HAP-1 (cell line): ENCODE data around the gene CAPN3.

Experiments
- DNase-seq, 2 experiments: peaks; one replicate each; pipeline ENCODE4 v3.0.0-alpha.2; 2016 to 2020; ENCODE audit warnings: low spot score in 2 of 2
- H3K27me3 ChIP-seq: fragments of 250-450 bp; sonication (Bioruptor Pico); 2 replicates; pipeline ENCODE4 v1.5.1; 2020; ENCODE audit warnings: low read depth, mild to moderate bottlenecking, moderate library complexity
- H3K36me3 ChIP-seq: fragments of 250-450 bp; sonication (Bioruptor Pico); replicated peaks from 2 replicates; pipeline ENCODE4 v1.5.1; 2020; ENCODE audit warnings: mild to moderate bottlenecking
- H3K4me1 ChIP-seq: fragments of 250-450 bp; sonication (Bioruptor Pico); 2 replicates; pipeline ENCODE4 v1.5.1; 2020; ENCODE audit warnings: mild to moderate bottlenecking
- H3K4me3 ChIP-seq: fragments of 250-450 bp; sonication (Bioruptor Pico); 2 replicates; pipeline ENCODE4 v1.5.1; 2020; ENCODE audit warnings: mild to moderate bottlenecking, moderate library complexity
- H3K9me3 ChIP-seq: fragments of 250-450 bp; sonication (Bioruptor Pico); 2 replicates; pipeline ENCODE4 v1.5.1; 2020; ENCODE audit warnings: mild to moderate bottlenecking, moderate library complexity
- in situ Hi-C: fragments of 300-500 bp; cut with MboI; formaldehyde crosslinking; loops from 3 replicates; pipeline ENCODE4 v1.14.3; 2020; ENCODE audit warnings: low sequenced_read_pairs, inconsistent platforms, mixed read lengths

Gene CAPN3

GRCh38 chr15:42343596-42344232 is 15.6 kb upstream of the CAPN3 start:
- H3K27me3 ChIP-seq, result no peaks in the 10 kb centered on the region
- no peak for DNase-seq
- H3K4me1 ChIP-seq, result no peaks in the 10 kb centered on the region
- H3K4me3 ChIP-seq, result no peak overlapping the region
- in situ Hi-C loops, result no loop called here
- no peaks in the 10 kb centered on the region for H3K36me3 ChIP-seq
- no peaks in the 10 kb centered on the region for H3K9me3 ChIP-seq

- DNase-seq, result no peak
- no peaks in the 10 kb centered on the region for H3K9me3 ChIP-seq
- in situ Hi-C loops, result no loop called here
- H3K36me3 ChIP-seq, result no peaks in the 10 kb centered on the region
- H3K4me1 ChIP-seq, result no peaks in the 10 kb centered on the region
- H3K27me3 ChIP-seq, result no peaks in the 10 kb centered on the region
- H3K4me3 ChIP-seq, result no peak overlapping the region
Observed at GRCh38 chr15:42344763-42345162, 14.5 kb upstream of the CAPN3 start.

GRCh38 chr15:42345504-42345903 is 13.8 kb upstream of the CAPN3 start:
- no peaks in the 10 kb centered on the region for H3K27me3 ChIP-seq
- no peak for DNase-seq
- in situ Hi-C loops, result no loop called here

GRCh38 chr15:42348083-42348482 is 11.2 kb upstream of the CAPN3 start:
- Histone ChIP-seq H3K36me3 (no peaks in the 10 kb centered on the region), H3K27me3 (no peaks in the 10 kb centered on the region), H3K4me3 (no peak overlapping the region), H3K9me3 (no peaks in the 10 kb centered on the region), H3K4me1 (no peaks in the 10 kb centered on the region)
- in situ Hi-C loops, result no loop called here
- no peak for DNase-seq

More at GRCh38 chr15:42345504-42345903, 13.8 kb upstream of the CAPN3 start:
- H3K9me3 ChIP-seq, result no peaks in the 10 kb centered on the region
- H3K4me3 ChIP-seq, result no peak overlapping the region
- H3K36me3 ChIP-seq, result no peaks in the 10 kb centered on the region
- H3K4me1 ChIP-seq, result no peaks in the 10 kb centered on the region

GRCh38 chr15:42349186-42349585 is 10.1 kb upstream of the CAPN3 start:
- no peak overlapping the region for H3K4me3 ChIP-seq
- no peaks in the 10 kb centered on the region for H3K9me3 ChIP-seq
- H3K27me3 ChIP-seq, result no peaks in the 10 kb centered on the region
- no peaks in the 10 kb centered on the region for H3K4me1 ChIP-seq
- H3K36me3 ChIP-seq, result no peaks in the 10 kb centered on the region
- in situ Hi-C loops, result no loop called here
- DNase-seq, result no peak

- H3K4me1 ChIP-seq, result no peaks in the 10 kb centered on the region
- no peaks in the 10 kb centered on the region for H3K36me3 ChIP-seq
- in situ Hi-C loops, result no loop called here
- no peak for DNase-seq
- H3K27me3 ChIP-seq, result no peaks in the 10 kb centered on the region
- H3K9me3 ChIP-seq, result no peaks in the 10 kb centered on the region
- H3K4me3 ChIP-seq, result no peak overlapping the region
Observed at GRCh38 chr15:42352401-42352800, 6.9 kb upstream of the CAPN3 start.

- H3K4me3 ChIP-seq, result no peak overlapping the region
- in situ Hi-C loops, result no loop called here
- no peaks in the 10 kb centered on the region for H3K4me1 ChIP-seq
- no peaks in the 10 kb centered on the region for H3K9me3 ChIP-seq
- DNase-seq, result no peak
- H3K27me3 ChIP-seq, result no peaks in the 10 kb centered on the region
- H3K36me3 ChIP-seq, result no peaks in the 10 kb centered on the region
Observed at GRCh38 chr15:42353061-42353460, 6.2 kb upstream of the CAPN3 start.

GRCh38 chr15:42354824-42355223 is 4.5 kb upstream of the CAPN3 start:
- in situ Hi-C loops, result no loop called here
- H3K4me1 ChIP-seq, result no peaks in the 10 kb centered on the region
- no peaks in the 10 kb centered on the region for H3K27me3 ChIP-seq
- DNase-seq, result no peak
- no peaks in the 10 kb centered on the region for H3K9me3 ChIP-seq
- no peak overlapping the region for H3K4me3 ChIP-seq
- no peaks in the 10 kb centered on the region for H3K36me3 ChIP-seq

- no peaks in the 10 kb centered on the region for H3K27me3 ChIP-seq
- in situ Hi-C loops, result no loop called here
- H3K4me3 ChIP-seq, result no peak overlapping the region
- H3K36me3 ChIP-seq, result no peaks in the 10 kb centered on the region
- no peak for DNase-seq
- H3K9me3 ChIP-seq, result no peaks in the 10 kb centered on the region
- H3K4me1 ChIP-seq, result no peaks in the 10 kb centered on the region
Observed at GRCh38 chr15:42355291-42355690, 4.0 kb upstream of the CAPN3 start.

- in situ Hi-C loops, result no loop called here
Observed at GRCh38 chr15:42356851-42357250, 2.5 kb upstream of the CAPN3 start.

GRCh38 chr15:42358141-42358540 is 1.2 kb upstream of the CAPN3 start:
- no peaks in the 10 kb centered on the region for H3K36me3 ChIP-seq
- H3K4me3 ChIP-seq, result no peak overlapping the region
- DNase-seq, result no peak
- in situ Hi-C loops, result no loop called here
- H3K4me1 ChIP-seq, result peaks cover under 1% of the 10 kb centered on the region
- no peaks in the 10 kb centered on the region for H3K9me3 ChIP-seq
- H3K27me3 ChIP-seq, result no peaks in the 10 kb centered on the region

More at GRCh38 chr15:42356851-42357250, 2.5 kb upstream of the CAPN3 start:
- no peaks in the 10 kb centered on the region for H3K36me3 ChIP-seq
- no peak for DNase-seq
- H3K4me3 ChIP-seq, result no peak overlapping the region
- no peaks in the 10 kb centered on the region for H3K9me3 ChIP-seq
- H3K27me3 ChIP-seq, result no peaks in the 10 kb centered on the region
- H3K4me1 ChIP-seq, result no peaks in the 10 kb centered on the region

- in situ Hi-C loops, result no loop called here
- H3K27me3 ChIP-seq, result no peaks in the 10 kb centered on the region
Observed at GRCh38 chr15:42359985-42360384, 684 bp downstream of the CAPN3 start.

GRCh38 chr15:42360535-42361112 is 1.3 kb downstream of the CAPN3 start:
- no peak for DNase-seq
- Histone ChIP-seq H3K27me3 (no peaks in the 10 kb centered on the region; the same call in 1 of the 2 replicates), H3K4me1 (peaks cover 13% of the 10 kb centered on the region), H3K9me3 (no peaks in the 10 kb centered on the region), H3K4me3 (no peak overlapping the region), H3K36me3 (no peaks in the 10 kb centered on the region)
- in situ Hi-C loops, result no loop called here

More at GRCh38 chr15:42359985-42360384, 684 bp downstream of the CAPN3 start:
- DNase-seq, result no peak
- Histone ChIP-seq H3K4me1 (peaks cover 13% of the 10 kb centered on the region), H3K4me3 (no peak overlapping the region), H3K36me3 (no peaks in the 10 kb centered on the region), H3K9me3 (no peaks in the 10 kb centered on the region)

- Histone ChIP-seq H3K4me1 (peaks cover 13% of the 10 kb centered on the region), H3K36me3 (no peaks in the 10 kb centered on the region), H3K4me3 (no peak overlapping the region), H3K9me3 (no peaks in the 10 kb centered on the region), H3K27me3 (peaks cover 13% of the 10 kb centered on the region; the same call in 1 of the 2 replicates)
- peak; percentile 49 to 83 for DNase-seq
- in situ Hi-C loops, result no loop called here
Observed at GRCh38 chr15:42363487-42363886, 4.2 kb downstream of the CAPN3 start.
